Measurements from ENCODE around the gene YBX2. TPM values are rescaled to one million over a fixed set of nuclear protein-coding genes. Genes with fewer than 3 reads are reported as not detected.

Gene YBX2
- total RNA-seq, 1 donor from 2014 or later, result 0.45 TPM

GRCh38 chr17:7322520-7323194 lies 28.2 kb upstream of the YBX2 start:
- DNase-seq (ENCODE audit: low read depth), result no peak

GRCh38 chr17:7321466-7321865 lies 27.0 kb upstream of the YBX2 start:
- DNase-seq (ENCODE audit: low read depth), result no peak

GRCh38 chr17:7318121-7318860 lies 23.9 kb upstream of the YBX2 start:
- DNase-seq (ENCODE audit: low read depth), result no peak

GRCh38 chr17:7317161-7317803 lies 22.8 kb upstream of the YBX2 start:
- no peak for DNase-seq (ENCODE audit: low read depth)

GRCh38 chr17:7315570-7316235 lies 21.3 kb upstream of the YBX2 start:
- DNase-seq (ENCODE audit: low read depth), result no peak

GRCh38 chr17:7314719-7315569 lies 20.5 kb upstream of the YBX2 start, which contains the start of gene GPS2:
GPS2 (minus strand) TSS chr17:7315360; CDS start chr17:7315052, 308 bp downstream.
- DNase-seq (ENCODE audit: low read depth), result peak; percentile 51

- no peak for DNase-seq (ENCODE audit: low read depth)
Measured at GRCh38 chr17:7313890-7314718, 19.7 kb upstream of the YBX2 start.

- DNase-seq (ENCODE audit: low read depth), result no peak
Measured at GRCh38 chr17:7313088-7313889, 18.9 kb upstream of the YBX2 start.

GRCh38 chr17:7312432-7313087 lies 18.1 kb upstream of the YBX2 start:
- DNase-seq (ENCODE audit: low read depth), result no peak

GRCh38 chr17:7311110-7311705 lies 16.8 kb upstream of the YBX2 start:
- DNase-seq (ENCODE audit: low read depth), result no peak

- no peak for DNase-seq (ENCODE audit: low read depth)
Measured at GRCh38 chr17:7309628-7310027, 15.2 kb upstream of the YBX2 start.

GRCh38 chr17:7308625-7309433 lies 14.4 kb upstream of the YBX2 start:
- peak; percentile 72 for DNase-seq (ENCODE audit: low read depth)

- DNase-seq (ENCODE audit: low read depth), result no peak
Measured at GRCh38 chr17:7307686-7308624, 13.5 kb upstream of the YBX2 start.

GRCh38 chr17:7306911-7307685 lies 12.7 kb upstream of the YBX2 start, which contains the start of gene EIF5A:
EIF5A (plus strand) TSS chr17:7307628; CDS start chr17:7309636, 2,008 bp downstream.
- DNase-seq (ENCODE audit: low read depth), result peak; percentile 100

GRCh38 chr17:7304179-7304578 lies 9.7 kb upstream of the YBX2 start:
- DNase-seq (ENCODE audit: low read depth), result no peak

All from renal cortical epithelial cell (primary cell).